GM12873 (cell line): ENCODE data around the gene MREG.

Experiments used
- CTCF ChIP-seq: IDR thresholded peaks from 2 replicates; pipeline ENCODE4 v1.5.1; 2012; ENCODE audit warnings: low read depth, mild to moderate bottlenecking, moderate library complexity, low read length, control low read depth; ENCODE audit not compliant: insufficient read depth; ENCODE audit errors: missing control alignments

MREG gene

GRCh38 chr2:215982465-215982875 lies 30.9 kb downstream of the MREG start:
- no peak for TF ChIP-seq CTCF

GRCh38 chr2:215981115-215981514 lies 32.2 kb downstream of the MREG start:
- no peak for TF ChIP-seq CTCF

GRCh38 chr2:215979620-215980019 lies 33.7 kb downstream of the MREG start:
- TF ChIP-seq CTCF, result no peak

- no peak for TF ChIP-seq CTCF
These were observed 38.5 kb downstream of the MREG start for GRCh38 chr2:215974700-215975429.

- TF ChIP-seq CTCF, result no peak
These were observed 39.2 kb downstream of the MREG start for GRCh38 chr2:215973954-215974699.

- no peak for TF ChIP-seq CTCF
These were observed 40.1 kb downstream of the MREG start for GRCh38 chr2:215973145-215973792.

GRCh38 chr2:215971671-215972070 lies 41.7 kb downstream of the MREG start:
- no peak for TF ChIP-seq CTCF
